Ovary (tissue), 9 donors: ENCODE data around the gene SNRNP48. TPM values are rescaled to one million over a fixed set of nuclear protein-coding genes. Genes with fewer than 3 reads are reported as not detected.
A peak's percentile ranks its signal among the peaks of the same experiment; 100 is the strongest.

Experiments
- DNase-seq, 5 donors: peaks; one replicate each; pipeline ENCODE4 v3.0.0-alpha.2; 2019 to 2020
- H3K27ac ChIP-seq, 2 donors: fragments of 200-600 bp; one replicate each; pipeline versions ENCODE4 v1.5.1 to v1.8.0; 2019 to 2022
- H3K27me3 ChIP-seq: fragments of 200-600 bp; one replicate; pipeline ENCODE4 v1.8.0; 2022
- H3K36me3 ChIP-seq: fragments of 200-600 bp; sonication (generic); one replicate; pipeline ENCODE4 v1.5.1; 2019
- H3K4me1 ChIP-seq: one replicate; pipeline ENCODE4 v1.8.1; 2013; ENCODE audit warnings: mild to moderate bottlenecking, moderate library complexity; ENCODE audit not compliant: insufficient read depth
- H3K4me3 ChIP-seq: fragments of 200-600 bp; sonication (generic); one replicate; pipeline ENCODE4 v1.5.1; 2017
- H3K9me3 ChIP-seq, 2 donors: fragments of 200-600 bp in 1 of 2; sonication (generic) in 1 of 2; one replicate each; pipeline versions ENCODE4 v1.5.1 to v1.8.1; 2013 to 2019; ENCODE audit warnings: mild to moderate bottlenecking in 1 of 2, moderate library complexity in 1 of 2
- EP300 ChIP-seq: sonication (generic); formaldehyde crosslinking; IDR thresholded peaks from one replicate; pipeline ENCODE4 v1.6.1; 2017; ENCODE audit warnings: antibody characterized with exemption
- POLR2A ChIP-seq: fragments of 450-650 bp; IDR thresholded peaks from one replicate; pipeline ENCODE4 v1.6.1; 2017; ENCODE audit warnings: antibody characterized with exemption, mild to moderate bottlenecking, moderate library complexity
- WGBS, 3 donors: extraction: QIAGEN DNeasy Blood & Tissue Kit in 1 of 3; methylation state at CpG; one replicate each; pipeline versions ENCODE4 v1.1.5 to v1.1.7; 2013 to 2017; 5-methylcytosine and 5-hydroxymethylcytosine counted together
- intact Hi-C, 4 donors: fragments of 100-400 bp; cut with DNase I; formaldehyde crosslinking; loops; one replicate each; pipeline versions ENCODE4 v1.11.0 to v1.15.1; 2022 to 2023
- polyA plus RNA-seq, 2 donors: library from polyadenylated mRNA; stranded (reverse); fragments of 200-250 nt in 1 of 2; fragments of 350-450 nt in 1 of 2; fragmentation: Illumina TruSeq in 1 of 2; extraction: RNeasy Lipid Tissue Mini Kit (QIAGEN cat#74804) in 1 of 2; gene quantifications; one replicate each; pipeline ENCODE4 v1.2.3, GENCODE V29; 2013 to 2014
- total RNA-seq, 7 donors: library from RNA; depleted of rRNA in 2 of 7; stranded (reverse); fragments of >200 nt in 2 of 7; fragmentation: NEBNext Ultra II Directional in 3 of 7; extraction: Animal tissue kit (Norgen Biotek cat#: 25700) in 3 of 7; gene quantifications; one replicate each; pipeline versions ENCODE4 v1.1.0 to v1.2.4, GENCODE V29; 2016 to 2023
- TF ChIP-seq, protein P1 (sequence below), 3 donors: fragments of 450-650 bp in 2 of 3; fragments of 200-600 bp in 1 of 3; IDR thresholded peaks; one replicate each; pipeline versions ENCODE4 v1.5.1 to v1.8.0; 2016 to 2022; ENCODE audit warnings: antibody characterized with exemption in 3 of 3, mild to moderate bottlenecking in 1 of 3
- donor health status: DM: no; HTN: no; CAD: no; lungs with moderate emphysema.
- donor health status: DM: no; HTN: no; CAD: no.
- donor health status: Bipolar disorder and iron deficiency.
- donor health status: DM: yes; HTN: yes; CAD: no.
- donor health status: DM: no; HTN: no; CAD: no.
- donor health status: DM: yes; HTN: yes; CAD: no.

SNRNP48 gene
- total and polyA plus RNA-seq, 9 donors = 8.6 to 19.6 (median 11.7) TPM

DNA sequence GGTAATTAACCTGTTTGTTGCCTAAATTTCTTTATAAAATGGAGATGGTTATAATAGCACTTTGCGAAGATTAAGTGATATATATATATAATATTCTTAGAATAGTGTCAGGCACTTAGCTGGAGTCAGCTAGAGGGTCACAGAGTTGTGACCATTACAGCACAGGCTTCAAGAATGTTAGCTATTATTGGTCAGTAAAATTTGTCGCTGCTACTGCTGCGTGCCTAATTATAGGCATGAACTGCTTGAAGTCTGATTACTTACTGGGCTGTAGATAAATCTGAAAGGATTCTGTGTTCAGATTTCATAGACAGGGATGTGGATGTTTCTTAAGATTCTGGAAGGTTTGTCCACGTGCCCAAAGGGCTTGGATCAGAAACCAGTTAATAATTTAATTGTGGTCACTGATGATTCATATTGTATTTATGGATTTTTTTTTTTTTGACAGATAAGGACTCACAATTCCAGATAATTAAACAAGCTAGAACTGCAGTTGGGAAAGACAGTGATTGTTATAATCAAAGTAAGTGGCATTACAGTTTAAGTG lies 4.7 kb downstream of the SNRNP48 start:
- Histone ChIP-seq H3K27me3 (no peaks in the 10 kb centered on the region), H3K9me3 (no peaks in the 10 kb centered on the region), H3K27ac (no peak overlapping the region), H3K4me1 (peaks cover 7% of the 10 kb centered on the region), H3K4me3 (no peak overlapping the region), H3K36me3 (no peaks in the 10 kb centered on the region)
- no peak for DNase-seq
- intact Hi-C loops = loop anchor here in 1 of 4 donors (5.0 kb wide), 1 partner anchor 182 kb away; no protein-coding TSS in a partner anchor
- TF ChIP-seq POLR2A (no peak), EP300 (no peak)
- TF ChIP-seq, protein P1, sequence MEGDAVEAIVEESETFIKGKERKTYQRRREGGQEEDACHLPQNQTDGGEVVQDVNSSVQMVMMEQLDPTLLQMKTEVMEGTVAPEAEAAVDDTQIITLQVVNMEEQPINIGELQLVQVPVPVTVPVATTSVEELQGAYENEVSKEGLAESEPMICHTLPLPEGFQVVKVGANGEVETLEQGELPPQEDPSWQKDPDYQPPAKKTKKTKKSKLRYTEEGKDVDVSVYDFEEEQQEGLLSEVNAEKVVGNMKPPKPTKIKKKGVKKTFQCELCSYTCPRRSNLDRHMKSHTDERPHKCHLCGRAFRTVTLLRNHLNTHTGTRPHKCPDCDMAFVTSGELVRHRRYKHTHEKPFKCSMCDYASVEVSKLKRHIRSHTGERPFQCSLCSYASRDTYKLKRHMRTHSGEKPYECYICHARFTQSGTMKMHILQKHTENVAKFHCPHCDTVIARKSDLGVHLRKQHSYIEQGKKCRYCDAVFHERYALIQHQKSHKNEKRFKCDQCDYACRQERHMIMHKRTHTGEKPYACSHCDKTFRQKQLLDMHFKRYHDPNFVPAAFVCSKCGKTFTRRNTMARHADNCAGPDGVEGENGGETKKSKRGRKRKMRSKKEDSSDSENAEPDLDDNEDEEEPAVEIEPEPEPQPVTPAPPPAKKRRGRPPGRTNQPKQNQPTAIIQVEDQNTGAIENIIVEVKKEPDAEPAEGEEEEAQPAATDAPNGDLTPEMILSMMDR (IDR thresholded peaks at IDR 0.05) = no peak
- 71 to 80% (median 78%) methylated on average over 4 of the region's 4 CpGs for WGBS, 3 donors

DNA sequence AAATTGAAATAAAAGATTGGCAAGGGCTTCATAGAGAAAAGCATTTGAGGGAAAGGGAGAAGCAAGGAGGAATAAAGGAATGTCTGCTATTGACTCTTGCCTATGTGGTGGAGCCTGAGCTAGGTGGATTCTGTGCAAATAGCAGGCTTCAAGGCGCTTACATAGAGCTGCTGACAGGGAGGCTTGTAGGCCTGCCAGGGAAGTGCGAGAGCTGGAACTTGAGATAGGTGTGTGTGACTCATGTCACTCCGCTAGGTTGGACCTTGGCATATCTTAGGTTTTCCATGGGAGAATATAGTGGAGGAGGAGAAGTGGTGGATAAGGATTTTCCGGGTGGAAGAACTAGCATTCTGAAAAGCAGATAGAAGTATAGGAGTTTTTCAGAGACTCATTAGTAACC lies 14.0 kb downstream of the SNRNP48 start:
- Histone ChIP-seq H3K36me3 (no peaks in the 10 kb centered on the region), H3K4me1 (no peaks in the 10 kb centered on the region), H3K9me3 (no peaks in the 10 kb centered on the region), H3K4me3 (no peak overlapping the region), H3K27ac (no peak overlapping the region), H3K27me3 (no peaks in the 10 kb centered on the region)
- DNase-seq = no peak
- TF ChIP-seq, protein P1 (IDR thresholded peaks at IDR 0.05) = no peak
- TF ChIP-seq EP300 (no peak), POLR2A (no peak)
- intact Hi-C loops = no loop called here
- 72 to 88% (median 78%) methylated on average over 4 of the region's 4 CpGs for WGBS, 3 donors

DNA sequence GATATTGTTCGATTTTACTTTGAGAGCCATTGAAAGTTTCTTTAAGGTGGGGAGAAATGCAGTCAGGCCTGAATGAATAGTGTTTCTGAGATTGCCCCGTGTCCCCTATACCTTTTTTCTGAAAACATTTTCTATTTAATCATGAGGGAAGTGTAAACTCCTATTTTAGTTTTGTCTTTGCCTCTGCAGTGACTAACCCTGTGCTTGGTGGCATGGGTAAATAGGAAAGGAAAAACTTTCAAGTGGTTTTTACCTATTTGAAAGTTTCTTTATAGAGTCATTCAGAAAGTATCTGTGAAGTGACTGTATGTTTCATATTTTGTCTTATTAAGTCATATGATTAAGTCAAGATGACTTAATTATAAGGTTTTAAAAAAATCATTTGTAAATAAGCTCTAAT lies 14.5 kb downstream of the SNRNP48 start:
- no peak for TF ChIP-seq EP300
- TF ChIP-seq, protein P1 (IDR thresholded peaks at IDR 0.05) = no peak
- TF ChIP-seq POLR2A = no peak
- Histone ChIP-seq H3K4me3 (no peak overlapping the region), H3K27ac (no peak overlapping the region), H3K9me3 (no peaks in the 10 kb centered on the region), H3K4me1 (no peaks in the 10 kb centered on the region), H3K36me3 (no peaks in the 10 kb centered on the region), H3K27me3 (no peaks in the 10 kb centered on the region)
- WGBS, 3 donors = 84 to 93% (median 92%) methylated on average over 2 of the region's 2 CpGs
- no peak for DNase-seq
- intact Hi-C loops = no loop called here

DNA sequence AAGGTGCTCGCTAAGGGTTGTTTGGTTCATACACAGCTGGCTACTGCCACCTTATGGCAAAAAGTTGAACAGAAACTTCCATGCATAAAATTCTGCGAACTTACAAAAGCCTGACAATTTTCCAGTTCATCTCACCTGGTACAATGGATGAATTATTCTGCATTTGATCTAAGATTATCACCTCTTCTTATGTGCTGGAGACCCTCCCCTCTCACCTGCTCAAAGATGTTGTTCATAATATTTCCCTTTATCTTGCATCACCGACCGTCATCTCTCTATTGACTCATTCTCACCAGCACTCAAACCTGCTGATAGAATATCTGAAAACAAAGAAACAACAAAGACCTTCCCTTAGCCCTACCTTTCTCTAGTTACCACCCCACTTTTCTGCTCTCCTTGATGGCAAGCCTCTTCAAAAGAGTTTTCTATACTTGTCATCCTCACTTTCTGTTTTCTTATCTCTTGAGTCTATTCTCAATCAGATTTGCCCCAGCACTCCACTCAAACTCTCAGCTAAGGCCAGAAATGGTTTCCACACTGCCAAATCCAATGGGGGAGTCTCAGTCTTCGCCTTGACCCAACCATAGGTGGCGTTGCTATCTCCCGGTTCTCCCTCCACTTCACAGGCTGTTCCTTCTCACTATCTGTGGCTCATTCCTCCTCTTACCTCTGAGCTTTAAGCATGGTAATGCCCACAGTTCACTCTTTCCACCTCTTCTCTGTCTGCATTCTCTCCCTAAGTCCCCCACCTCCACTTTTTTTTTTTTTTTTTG lies 25.8 kb downstream of the SNRNP48 start:
- H3K4me3 ChIP-seq = no peak overlapping the region
- DNase-seq = peak in 1 of 5 donors; percentile 34

More for the DNA sequence above, 25.8 kb downstream of the SNRNP48 start:
- Histone ChIP-seq H3K27ac (no peak overlapping the region), H3K27me3 (no peaks in the 10 kb centered on the region), H3K36me3 (no peaks in the 10 kb centered on the region), H3K4me1 (peaks cover 2% of the 10 kb centered on the region), H3K9me3 (no peaks in the 10 kb centered on the region)
- WGBS, 3 donors = 7 to 10% (median 9%) methylated on average over 7 of the region's 7 CpGs
- intact Hi-C loops = loop anchor here (10.0 kb wide), 2 partner anchors 341 to 941 kb away; no protein-coding TSS in a partner anchor
- no peak for TF ChIP-seq EP300
- no peak for TF ChIP-seq POLR2A
- TF ChIP-seq, protein P1 (IDR thresholded peaks at IDR 0.05) = peak; percentile 48 to 61 (median 57)
